DND-41 (cell line): Measurements from ENCODE around the gene TTBK2.

ENCODE experiments used
- ATAC-seq: fragments of 200-7000 bp; cut with Tn5 transposase; 3 replicates; pipeline ENCODE4 v1.9.1; 2021; ENCODE audit warnings: low read depth; ENCODE audit not compliant: insufficient read depth
- DNase-seq: peaks from one replicate; pipeline ENCODE4 v3.0.0-alpha.2; 2020
- H2AFZ ChIP-seq: 2 replicates; pipeline ENCODE4 v1.6.0; 2012; ENCODE audit warnings: low read depth, low read length
- H3K27ac ChIP-seq: 2 replicates; pipeline ENCODE4 v1.5.1; 2012; ENCODE audit warnings: low read length, inconsistent platforms
- H3K27me3 ChIP-seq: fragments of 200-600 bp; sonication (generic); 2 replicates; pipeline ENCODE4 v1.6.0; 2012; ENCODE audit warnings: low read length, mild to moderate bottlenecking, inconsistent platforms; ENCODE audit not compliant: insufficient read depth, poor library complexity
- H3K36me3 ChIP-seq: 2 replicates; pipeline ENCODE4 v1.5.1; 2012; ENCODE audit warnings: low read length, inconsistent platforms; ENCODE audit not compliant: insufficient read depth
- H3K4me1 ChIP-seq: 2 replicates; pipeline ENCODE4 v1.5.1; 2012; ENCODE audit warnings: mild to moderate bottlenecking, low read length; ENCODE audit not compliant: insufficient read depth
- H3K4me2 ChIP-seq: 2 replicates; pipeline ENCODE4 v1.6.0; 2012; ENCODE audit warnings: mild to moderate bottlenecking, moderate library complexity, low read length, inconsistent platforms; ENCODE audit not compliant: insufficient read depth
- H3K4me3 ChIP-seq, 2 experiments: fragments of 200-600 bp in 1 of 2; shearing (Covaris generic) in 1 of 2; 2 replicates each; pipeline ENCODE4 v1.5.1; 2012 to 2016; ENCODE audit warnings: inconsistent platforms in 2 of 2, low read length in 2 of 2, mild to moderate bottlenecking in 2 of 2, low read depth in 1 of 2, moderate library complexity in 1 of 2
- H3K79me2 ChIP-seq: 2 replicates; pipeline ENCODE4 v1.6.0; 2012; ENCODE audit warnings: low read length, inconsistent platforms; ENCODE audit not compliant: insufficient read depth
- H3K9ac ChIP-seq: 2 replicates; pipeline ENCODE4 v1.6.0; 2012; ENCODE audit warnings: low read depth, mild to moderate bottlenecking, inconsistent platforms, low read length, moderate library complexity
- H3K9me3 ChIP-seq: 2 replicates; pipeline ENCODE4 v1.5.1; 2012; ENCODE audit warnings: low read length, moderate library complexity, mild to moderate bottlenecking, inconsistent platforms; ENCODE audit not compliant: insufficient read depth, severe bottlenecking
- H4K20me1 ChIP-seq: 2 replicates; pipeline ENCODE4 v1.6.0; 2012; ENCODE audit warnings: low read length; ENCODE audit not compliant: insufficient read depth
- CTCF ChIP-seq: IDR thresholded peaks from 2 replicates; pipeline ENCODE4 v1.5.1; 2012; ENCODE audit warnings: borderline replicate concordance, low read length, moderate library complexity, mild to moderate bottlenecking; ENCODE audit not compliant: poor library complexity, severe bottlenecking; ENCODE audit errors: extremely low read depth
- EZH2 ChIP-seq: IDR thresholded peaks from 3 replicates; pipeline ENCODE4 v1.6.1; 2012; ENCODE audit warnings: borderline replicate concordance, low read depth, mild to moderate bottlenecking, moderate library complexity, low read length, inconsistent platforms; ENCODE audit not compliant: severe bottlenecking

Gene TTBK2

GRCh38 chr15:42704492-42704926, 216.1 kb downstream of the TTBK2 start:
- H3K36me3 ChIP-seq: no peaks in the 10 kb centered on the region
- H3K79me2 ChIP-seq: no peaks in the 10 kb centered on the region
- ATAC-seq: peak; percentile 99
- no peak overlapping the region for H3K9ac ChIP-seq
- no peaks in the 10 kb centered on the region for H3K9me3 ChIP-seq
- no peaks in the 10 kb centered on the region for H4K20me1 ChIP-seq
- peak; percentile 66 for DNase-seq
- peak overlapping the region; percentile 15; the same call in 1 of the 2 replicates for H2AFZ ChIP-seq
- H3K4me2 ChIP-seq: no peak overlapping the region
- no peaks in the 10 kb centered on the region for H3K27me3 ChIP-seq
- TF ChIP-seq CTCF (peak; percentile 86), EZH2 (no peak)
- H3K27ac ChIP-seq: no peak overlapping the region
- no peak overlapping the region for H3K4me3 ChIP-seq
- H3K4me1 ChIP-seq: no peaks in the 10 kb centered on the region

- Histone ChIP-seq H3K4me2 (no peak overlapping the region), H3K4me1 (no peaks in the 10 kb centered on the region), H3K79me2 (no peaks in the 10 kb centered on the region), H4K20me1 (no peaks in the 10 kb centered on the region), H2AFZ (no peak overlapping the region), H3K36me3 (no peaks in the 10 kb centered on the region; the same call in 1 of the 2 replicates), H3K27me3 (no peaks in the 10 kb centered on the region), H3K9ac (no peak overlapping the region), H3K4me3 (no peak overlapping the region), H3K9me3 (no peaks in the 10 kb centered on the region), H3K27ac (no peak overlapping the region)
- TF ChIP-seq CTCF (no peak), EZH2 (no peak)
- no peak for ATAC-seq
- DNase-seq: no peak
Measured at GRCh38 chr15:42696626-42697025, 224.0 kb downstream of the TTBK2 start.

- Histone ChIP-seq H3K27me3 (no peaks in the 10 kb centered on the region), H4K20me1 (no peaks in the 10 kb centered on the region), H3K27ac (no peak overlapping the region), H2AFZ (no peak overlapping the region), H3K9me3 (no peaks in the 10 kb centered on the region), H3K9ac (no peak overlapping the region), H3K4me3 (no peak overlapping the region), H3K79me2 (no peaks in the 10 kb centered on the region), H3K4me2 (no peak overlapping the region), H3K36me3 (no peaks in the 10 kb centered on the region; the same call in 1 of the 2 replicates), H3K4me1 (no peaks in the 10 kb centered on the region)
- no peak for TF ChIP-seq CTCF
- TF ChIP-seq EZH2: no peak
- ATAC-seq: no peak
- no peak for DNase-seq
Measured at GRCh38 chr15:42695527-42696071, 225.0 kb downstream of the TTBK2 start.
